GM19193 (cell line): ENCODE measurements around the gene ADAM22.

ENCODE experiments used
- POLR2A ChIP-seq: IDR thresholded peaks from 4 replicates; pipeline ENCODE4 v1.6.1; 2011; ENCODE audit not compliant: insufficient read depth, insufficient read length; ENCODE audit errors: extremely low read depth

Gene ADAM22

GRCh38 chr7:88219781-88220747, 286.0 kb downstream of the ADAM22 start, which contains the start of gene SRI:
Gene SRI (minus strand): TSS chr7:88220038. CDS start chr7:88220026, 12 bp downstream.
- TF ChIP-seq POLR2A = peak; percentile 79

DNA sequence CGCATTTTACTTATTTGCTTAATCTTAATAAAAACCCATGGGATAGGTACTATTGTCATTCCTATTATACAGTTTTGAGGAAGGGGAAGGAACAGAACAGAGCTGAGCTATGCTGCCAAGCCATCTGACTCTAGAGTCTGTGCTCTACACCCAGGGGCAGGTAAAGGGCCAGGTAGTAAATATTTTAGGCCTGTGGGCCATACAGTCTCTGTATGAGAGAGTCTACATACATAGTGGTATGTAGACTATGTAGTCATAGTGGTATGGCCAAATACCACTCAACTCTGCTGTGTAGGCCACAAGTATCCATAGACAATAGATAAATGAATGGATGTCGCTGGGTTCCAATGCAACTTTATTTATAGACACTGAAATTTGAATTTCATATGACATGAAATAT, 289.2 kb downstream of the ADAM22 start:
- TF ChIP-seq POLR2A = no peak

- TF ChIP-seq POLR2A = no peak
Measured at GRCh38 chr7:88224601-88225275, 290.7 kb downstream of the ADAM22 start.

GRCh38 chr7:88226201-88226600, 292.1 kb downstream of the ADAM22 start:
- TF ChIP-seq POLR2A = no peak

DNA sequence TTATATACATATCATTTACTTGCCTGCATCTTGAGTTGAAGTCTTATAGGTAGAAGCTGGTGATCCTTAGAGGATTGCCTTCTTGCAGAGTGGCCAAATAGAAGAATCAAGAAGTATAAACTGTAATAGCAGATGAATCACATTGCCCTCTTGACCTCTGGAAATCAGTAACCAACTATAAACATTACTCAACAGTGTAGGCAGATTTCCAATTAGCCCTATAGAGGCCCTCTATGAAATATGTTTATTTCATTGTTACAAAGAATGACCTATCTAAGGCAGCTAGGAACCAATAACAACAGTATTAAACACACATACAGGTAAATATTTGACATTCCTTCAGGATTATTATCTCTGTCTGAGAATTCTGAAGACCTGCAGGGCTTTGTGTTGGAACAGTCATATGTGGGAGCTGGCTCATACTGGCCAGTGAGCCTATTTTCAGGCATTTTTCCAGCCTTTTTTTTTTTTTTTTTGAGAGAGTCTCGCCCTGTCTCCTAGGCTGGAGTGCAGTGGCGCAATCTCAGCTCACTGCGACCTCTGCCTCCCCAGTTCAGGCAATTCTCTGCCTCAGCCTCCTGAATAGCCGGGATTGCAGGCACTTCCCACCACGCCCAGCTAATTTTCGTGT, 292.9 kb downstream of the ADAM22 start:
- no peak for TF ChIP-seq POLR2A

DNA sequence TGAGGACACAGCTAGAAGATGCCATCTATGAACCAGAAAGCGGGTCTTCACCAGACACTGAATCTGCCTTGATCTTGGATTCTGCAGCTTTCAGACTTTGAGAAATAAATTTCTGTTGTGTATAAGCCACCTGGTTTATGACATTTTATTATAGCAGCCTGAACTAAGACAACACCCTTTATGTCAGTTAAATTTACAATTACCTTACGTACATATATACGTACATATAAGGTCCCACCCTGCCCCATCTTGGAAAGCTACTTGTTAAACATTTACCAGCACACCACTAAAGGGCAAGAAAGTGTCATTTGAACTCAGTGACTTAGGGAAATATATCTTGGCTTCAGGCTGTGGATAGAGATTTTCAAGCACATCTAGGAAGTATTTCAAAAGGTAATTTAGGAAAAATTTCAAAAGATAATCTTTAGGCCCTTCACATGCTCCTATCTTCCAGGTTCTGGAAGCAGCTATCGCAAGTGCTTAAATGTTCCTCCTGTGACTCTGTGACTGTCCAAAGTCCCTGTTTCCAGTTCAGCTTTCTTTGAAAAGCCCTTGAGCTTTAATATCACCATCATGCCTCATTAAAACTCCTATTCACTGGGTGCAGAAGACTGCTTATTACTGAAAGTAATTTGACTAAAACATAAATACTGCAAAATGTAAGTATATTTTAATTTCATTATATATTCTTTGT, 295.4 kb downstream of the ADAM22 start:
- TF ChIP-seq POLR2A = no peak

GRCh38 chr7:88230646-88231045, 296.6 kb downstream of the ADAM22 start:
- no peak for TF ChIP-seq POLR2A

- no peak for TF ChIP-seq POLR2A
Measured at GRCh38 chr7:88233828-88234227, 299.8 kb downstream of the ADAM22 start.

DNA sequence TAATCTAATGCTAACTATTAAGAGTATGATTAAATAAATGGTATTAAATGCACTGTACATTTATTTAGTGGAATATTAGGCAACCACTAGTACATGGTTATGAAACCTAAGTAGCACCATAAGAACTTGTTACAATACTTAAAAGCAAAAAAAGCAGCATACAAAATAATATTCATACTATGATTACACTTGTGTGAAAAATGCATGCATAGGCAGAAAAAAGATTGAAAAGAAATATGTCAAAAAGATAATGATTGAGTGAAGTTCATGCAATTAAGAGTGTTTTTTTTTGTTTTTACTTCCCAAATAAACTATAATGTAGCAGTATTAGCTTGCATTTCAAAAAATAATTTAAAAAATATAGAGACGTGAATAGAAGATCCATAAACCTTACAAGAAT, 305.8 kb downstream of the ADAM22 start:
- no peak for TF ChIP-seq POLR2A

GRCh38 chr7:88243345-88243909, 309.4 kb downstream of the ADAM22 start:
- TF ChIP-seq POLR2A = no peak

- no peak for TF ChIP-seq POLR2A
Measured at GRCh38 chr7:88244258-88244657, 310.2 kb downstream of the ADAM22 start.
